ENCODE measurements around the gene TLK1. TPM values are rescaled to one million over a fixed set of nuclear protein-coding genes. Genes with fewer than 3 reads are reported as not detected.

Gene TLK1
- total and polyA plus RNA-seq, 2 experiments from 2014 or later, result 41.2 to 45.0 TPM

GRCh38 chr2:171104379-171104778 is 56.3 kb downstream of the TLK1 start (continued):
- TF ChIP-seq ETS1 (IDR thresholded peaks at IDR 0.05), result no peak
- TF ChIP-seq ZNF331 (CRISPR knock-in tag; IDR thresholded peaks at IDR 0.05; ENCODE audit: low read depth), result no peak
- TF ChIP-seq EZH2phosphoT487 (IDR thresholded peaks at IDR 0.05; ENCODE audit: unreplicated experiment), result no peak
- TF ChIP-seq CREB1 (CRISPR knock-in tag; IDR thresholded peaks at IDR 0.05; ENCODE audit: low read depth), result no peak
- TF ChIP-seq JUNB (IDR thresholded peaks at IDR 0.05; ENCODE audit: unreplicated experiment), result no peak

- Histone ChIP-seq H3K9me2 (ENCODE audit: insufficient read depth) (no peaks in the 10 kb centered on the region), H3K36me3 (ENCODE audit: insufficient read depth) (no peaks in the 10 kb centered on the region), H3K4me2 (no peak overlapping the region), H2AFZ (no peak overlapping the region), H3K27me3 (ENCODE audit: insufficient read depth) (no peaks in the 10 kb centered on the region), H3K4me3 (no peak overlapping the region), H3K27ac (ENCODE audit: low read depth) (no peak overlapping the region), H3K4me1 (ENCODE audit: insufficient read depth) (peaks cover 7% of the 10 kb centered on the region), H3K79me2 (replicated peaks; ENCODE audit: insufficient read depth) (peaks cover 99% of the 10 kb centered on the region), H3F3A (replicated peaks; ENCODE audit: low read depth) (no peaks in the 10 kb centered on the region), H4K20me1 (replicated peaks; ENCODE audit: insufficient read depth) (peaks cover 19% of the 10 kb centered on the region)
- H3K4me3 Mint-ChIP-seq, result no peak overlapping the region
- peaks cover 3% of the 10 kb centered on the region for H3K27me3 Mint-ChIP-seq (ENCODE audit: insufficient read depth, low read depth, poor library complexity)
- H3K36me3 Mint-ChIP-seq (ENCODE audit: low read depth), result peaks cover 31% of the 10 kb centered on the region; the same call in 2 of the 3 replicates
- ATAC-seq (no peak), DNase-seq (ENCODE audit: low spot score) (no peak)
- TF ChIP-seq EZH2phosphoT487 (IDR thresholded peaks at IDR 0.05; ENCODE audit: unreplicated experiment), result no peak
- peaks cover 4% of the 10 kb centered on the region; the same call in 2 of the 3 replicates for H3K9me3 Mint-ChIP-seq
- peak overlapping the region; percentile 40 for H3K27ac Mint-ChIP-seq
- H3K4me1 Mint-ChIP-seq, result peaks cover 28% of the 10 kb centered on the region
These were observed 57.9 kb downstream of the TLK1 start for GRCh38 chr2:171102802-171103201.

- H3K4me1 ChIP-seq (ENCODE audit: insufficient read depth), result peaks cover 7% of the 10 kb centered on the region
- Mint-ChIP-seq H3K36me3 (ENCODE audit: low read depth) (peaks cover 37% of the 10 kb centered on the region), H3K4me1 (peaks cover 16% of the 10 kb centered on the region), H3K27ac (no peak overlapping the region), H3K4me3 (no peak overlapping the region), H3K9me3 (peaks cover 4% of the 10 kb centered on the region; the same call in 2 of the 3 replicates), H3K27me3 (ENCODE audit: insufficient read depth, low read depth, poor library complexity) (peaks cover 2% of the 10 kb centered on the region)
- DNase-seq (ENCODE audit: low spot score) (no peak), ATAC-seq (no peak)
- no peak overlapping the region for H3K4me3 ChIP-seq
- no peaks in the 10 kb centered on the region for H3K9me2 ChIP-seq (ENCODE audit: insufficient read depth)
- no peaks in the 10 kb centered on the region for H3F3A ChIP-seq (replicated peaks; ENCODE audit: low read depth)
- peaks cover 99% of the 10 kb centered on the region for H3K79me2 ChIP-seq (replicated peaks; ENCODE audit: insufficient read depth)
- H3K27ac ChIP-seq (ENCODE audit: low read depth), result no peak overlapping the region
- H3K27me3 ChIP-seq (ENCODE audit: insufficient read depth), result no peaks in the 10 kb centered on the region
- H3K36me3 ChIP-seq (ENCODE audit: insufficient read depth), result no peaks in the 10 kb centered on the region
- peaks cover 9% of the 10 kb centered on the region; the same call in 1 of the 2 replicates for H4K20me1 ChIP-seq (replicated peaks; ENCODE audit: insufficient read depth)
- H3K4me2 ChIP-seq, result no peak overlapping the region
- no peak overlapping the region for H2AFZ ChIP-seq
- TF ChIP-seq EZH2 (IDR thresholded peaks at IDR 0.05; ENCODE audit: low read depth, unreplicated experiment) (no peak), ZNF462 (CRISPR knock-in tag; IDR thresholded peaks at IDR 0.05) (no peak), JUNB (IDR thresholded peaks at IDR 0.05; ENCODE audit: unreplicated experiment) (no peak), ZNF331 (CRISPR knock-in tag; IDR thresholded peaks at IDR 0.05; ENCODE audit: low read depth) (no peak), REST (IDR thresholded peaks at IDR 0.05; ENCODE audit: unreplicated experiment) (no peak), POLR2AphosphoS5 (IDR thresholded peaks at IDR 0.05; ENCODE audit: low read depth) (no peak), CREB1 (CRISPR knock-in tag; IDR thresholded peaks at IDR 0.05; ENCODE audit: low read depth) (no peak)
These were observed 60.3 kb downstream of the TLK1 start for GRCh38 chr2:171100370-171100769.
